DOHH2 (cell line): Measurements from ENCODE around the gene MINK1.

ENCODE experiments used
- CTCF ChIP-seq: fragments of 200-600 bp; sonication (generic); IDR thresholded peaks from one replicate; pipeline ENCODE4 v1.5.1; 2014; ENCODE audit warnings: antibody characterized with exemption, mild to moderate bottlenecking, low read depth, low read length; ENCODE audit not compliant: poor library complexity, severe bottlenecking
- EZH2phosphoT487 ChIP-seq: fragments of 200-600 bp; sonication (generic); IDR thresholded peaks from 2 replicates; pipeline ENCODE4 v1.6.1; 2017; ENCODE audit warnings: borderline replicate concordance, mild to moderate bottlenecking, antibody characterized with exemption, low read length, moderate library complexity, mixed read lengths

GRCh38 chr17:4870855-4871254 is 37.7 kb downstream of the MINK1 start:
- no peak for TF ChIP-seq CTCF
- TF ChIP-seq EZH2phosphoT487: no peak
